Measurements from ENCODE around the gene MPZ.
"Not testable (repeated sequence)": the region's sequence is repeated elsewhere in the genome, so short reads cannot be mapped to it uniquely, and the experiment has no call there.

Gene MPZ

DNA sequence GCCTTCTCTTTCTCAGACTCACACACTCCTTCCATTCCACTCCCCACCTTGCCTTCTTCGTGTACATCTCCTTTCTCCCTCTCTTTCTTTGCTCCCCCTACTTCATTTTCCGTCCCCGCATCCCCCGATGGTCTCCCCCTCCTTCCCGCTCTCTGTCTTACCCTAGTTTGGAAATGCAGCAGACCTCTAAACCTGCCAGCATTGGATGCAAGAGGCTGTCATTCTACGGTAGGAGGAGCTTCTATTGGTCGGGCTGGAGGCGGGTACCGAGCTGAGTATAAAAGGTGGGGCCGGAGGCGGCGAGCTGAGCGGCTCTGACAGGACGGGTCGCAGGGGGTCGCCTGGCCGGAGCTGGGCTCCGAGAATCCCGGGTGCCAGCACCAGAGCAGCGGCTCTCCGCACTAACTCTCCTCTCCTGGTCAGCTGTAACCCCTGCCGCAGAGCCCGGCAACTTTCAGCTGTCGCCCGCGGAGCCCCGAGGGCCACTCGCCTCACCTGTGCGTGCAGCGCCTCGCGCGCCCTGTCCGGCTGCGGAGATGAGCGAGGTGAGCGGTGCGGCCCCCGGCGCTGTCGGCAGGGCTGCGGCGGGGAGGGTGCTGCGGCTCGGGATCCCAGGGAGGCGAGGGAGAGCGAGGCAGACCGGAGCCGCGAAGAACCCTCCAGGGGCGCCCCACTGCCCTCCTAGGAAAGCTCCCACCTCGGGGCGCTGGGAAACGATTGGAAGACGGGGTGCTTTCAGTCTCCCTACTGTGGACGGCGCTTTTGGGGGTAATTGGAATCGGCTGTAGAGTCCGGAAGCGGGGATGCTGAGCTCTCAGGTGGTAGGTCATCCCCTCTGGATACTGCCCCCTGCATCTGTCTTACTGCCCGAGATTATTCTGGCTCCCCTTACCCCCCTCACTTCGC lies 51.1 kb downstream of the MPZ start, which contains the start of gene PCP4L1:
Gene PCP4L1 (plus strand): TSS at position 307 of the 906 bp plus-strand sequence. CDS start 230 bp downstream, at position 537.
- no peak for FAIRE-seq
- peak; percentile 64 for DNase-seq (ENCODE audit: insufficient read length, low spot score)

DNA sequence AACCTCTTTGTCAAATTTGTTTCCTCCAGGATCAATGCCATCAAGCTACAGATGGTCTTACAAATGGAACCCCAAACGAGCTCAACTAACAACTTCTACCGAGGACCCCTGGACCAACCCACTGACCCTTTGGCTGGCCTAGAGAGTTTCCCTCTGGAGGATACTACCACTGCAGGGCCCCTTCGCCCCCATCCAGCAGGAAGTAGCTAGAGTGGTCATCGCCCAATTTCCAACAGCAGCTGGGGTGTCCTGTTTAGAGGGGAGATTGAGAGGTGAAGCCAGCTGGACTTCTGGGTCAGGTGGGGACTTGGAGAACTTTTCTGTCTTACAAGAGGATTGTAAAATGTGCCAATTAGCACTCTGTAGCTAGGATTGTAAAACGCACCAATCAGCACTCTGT lies 52.7 kb downstream of the MPZ start:
- not testable (repeated sequence) for FAIRE-seq

DNA sequence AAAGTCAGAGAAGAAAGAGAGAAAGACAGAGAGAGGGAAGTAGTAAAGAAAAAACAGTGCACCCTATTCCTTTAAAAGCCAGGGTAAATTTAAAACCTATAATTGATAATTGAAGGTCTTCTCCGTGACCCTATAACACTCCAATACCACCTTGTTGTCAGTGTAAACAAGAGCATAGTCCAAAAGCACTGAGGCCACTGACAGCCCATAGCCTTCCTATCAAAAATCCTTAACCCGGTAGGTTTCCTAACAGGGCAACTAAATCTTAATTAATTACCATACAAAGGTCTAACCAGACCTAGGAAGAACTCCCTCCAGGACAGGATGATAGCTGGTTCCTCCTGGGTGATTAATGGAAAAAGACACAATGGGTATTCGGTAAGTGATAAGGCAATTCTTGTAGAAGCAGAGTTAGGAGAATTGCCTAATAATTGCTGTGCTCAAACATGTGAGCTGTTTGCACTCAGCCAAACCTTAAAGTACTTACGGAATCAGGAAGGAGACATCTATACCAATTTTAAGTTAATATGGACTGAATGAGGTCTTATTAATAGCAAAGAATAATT lies 53.7 kb downstream of the MPZ start:
- not testable (repeated sequence) for DNase-seq (ENCODE audit: insufficient read length, low spot score); FAIRE-seq

More for the DNA sequence above, 52.7 kb downstream of the MPZ start:
- not testable (repeated sequence) for DNase-seq (ENCODE audit: insufficient read length, low spot score)

DNA sequence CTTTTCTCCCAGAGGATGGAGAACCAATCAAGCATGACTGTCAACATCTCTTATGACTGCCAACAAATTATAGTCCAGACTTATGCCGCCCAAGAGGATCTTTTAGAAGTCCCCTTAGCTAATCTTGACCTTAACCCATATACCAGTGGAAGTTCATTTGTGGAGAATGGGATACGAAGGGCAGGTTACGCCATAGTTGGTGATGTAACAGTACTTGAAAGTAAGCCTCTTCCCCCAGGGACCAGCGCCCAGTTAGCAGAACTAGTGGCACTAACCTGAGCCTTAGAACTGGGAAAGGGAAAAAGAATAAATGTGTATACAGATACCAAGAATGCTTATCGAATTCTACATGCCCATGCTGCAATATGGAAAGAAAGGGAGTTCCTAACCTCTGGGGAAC lies 54.5 kb downstream of the MPZ start:
- not testable (repeated sequence) for DNase-seq (ENCODE audit: insufficient read length, low spot score); FAIRE-seq

Measured in HTR-8/SVneo (cell line).